HFFc6 (cell line): ENCODE data around the gene CACNA2D2. TPM values are rescaled to one million over a fixed set of nuclear protein-coding genes. Genes with fewer than 3 reads are reported as not detected.

ENCODE experiments used
- DNase-seq: peaks from one replicate; pipeline ENCODE4 v3.0.0-alpha.2; 2018
- H3K27ac Mint-ChIP-seq: 2 replicates; pipeline ENCODE4 v1.8.0; 2020; ENCODE audit warnings: mild to moderate bottlenecking, mixed read lengths
- H3K27me3 Mint-ChIP-seq: 2 replicates; pipeline ENCODE4 v1.8.0; 2021; ENCODE audit warnings: mild to moderate bottlenecking, moderate library complexity, mixed read lengths; ENCODE audit not compliant: insufficient read depth
- H3K36me3 Mint-ChIP-seq: 2 replicates; pipeline ENCODE4 v1.8.0; 2021; ENCODE audit warnings: low read depth, mixed read lengths
- H3K4me1 Mint-ChIP-seq: 2 replicates; pipeline ENCODE4 v1.8.0; 2020; ENCODE audit warnings: low read depth, mixed read lengths
- H3K4me3 Mint-ChIP-seq: 2 replicates; pipeline ENCODE4 v1.8.0; 2020; ENCODE audit warnings: mild to moderate bottlenecking, moderate library complexity, mixed read lengths
- H3K9me3 Mint-ChIP-seq: 2 replicates; pipeline ENCODE4 v1.8.0; 2020; ENCODE audit warnings: mild to moderate bottlenecking, mixed read lengths
- total RNA-seq, 6 experiments: library from RNA; stranded (reverse); fragmentation: NEBNext Ultra II Directional; extraction: Animal tissue kit (Norgen Biotek cat#: 25700); gene quantifications; 2 replicates in 1 of 6; 3 replicates in 5 of 6; pipeline ENCODE4 v1.2.3, GENCODE V29; 2021
- TF ChIP-seq, protein P1 (sequence below): fragments of 200-600 bp; sonication (generic); IDR thresholded peaks from 2 replicates; pipeline ENCODE4 v1.5.0; 2021; ENCODE audit warnings: antibody characterized with exemption, mild to moderate bottlenecking

Gene CACNA2D2
- total RNA-seq, 6 experiments from 2014 or later, result 0.09 TPM; not detected in 5

DNA sequence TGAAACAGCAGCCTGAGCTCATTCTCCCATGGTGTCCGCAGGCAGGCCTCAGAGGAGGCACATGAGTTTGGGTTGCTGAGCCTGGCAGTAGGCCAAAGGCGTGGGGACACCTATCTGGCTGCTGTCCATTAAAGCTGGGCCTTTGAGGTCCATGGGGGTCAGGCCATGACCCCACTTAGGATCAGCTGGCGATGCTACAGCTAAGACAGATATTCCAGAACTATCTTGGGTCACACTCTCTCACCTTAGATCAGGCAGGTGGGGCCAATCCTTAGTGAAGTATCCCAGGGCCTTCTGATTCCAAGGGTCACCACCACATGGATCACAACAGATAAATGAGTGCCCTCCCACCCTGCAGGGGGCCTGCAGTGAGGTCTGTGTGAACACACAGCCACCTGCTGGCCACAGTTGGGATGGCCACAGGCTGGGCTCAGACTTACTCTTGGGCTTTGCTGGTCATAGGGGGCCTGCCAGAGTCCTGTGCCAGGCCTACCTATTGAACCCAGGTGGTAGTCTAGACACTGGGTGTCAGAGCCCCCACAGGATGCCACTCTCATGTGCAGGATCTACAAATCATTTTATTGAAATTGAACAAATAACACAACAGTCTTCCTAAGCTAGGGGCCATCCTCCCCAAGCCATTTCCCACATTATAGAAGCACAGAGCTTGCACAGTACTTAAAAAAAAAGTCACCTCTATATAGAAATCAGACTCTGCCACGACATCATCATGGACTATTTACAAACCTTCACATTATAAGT is 178.9 kb downstream of the CACNA2D2 start:
- peak overlapping the region; percentile 44; the same call in 1 of the 2 replicates for H3K27ac Mint-ChIP-seq
- TF ChIP-seq, protein P1, sequence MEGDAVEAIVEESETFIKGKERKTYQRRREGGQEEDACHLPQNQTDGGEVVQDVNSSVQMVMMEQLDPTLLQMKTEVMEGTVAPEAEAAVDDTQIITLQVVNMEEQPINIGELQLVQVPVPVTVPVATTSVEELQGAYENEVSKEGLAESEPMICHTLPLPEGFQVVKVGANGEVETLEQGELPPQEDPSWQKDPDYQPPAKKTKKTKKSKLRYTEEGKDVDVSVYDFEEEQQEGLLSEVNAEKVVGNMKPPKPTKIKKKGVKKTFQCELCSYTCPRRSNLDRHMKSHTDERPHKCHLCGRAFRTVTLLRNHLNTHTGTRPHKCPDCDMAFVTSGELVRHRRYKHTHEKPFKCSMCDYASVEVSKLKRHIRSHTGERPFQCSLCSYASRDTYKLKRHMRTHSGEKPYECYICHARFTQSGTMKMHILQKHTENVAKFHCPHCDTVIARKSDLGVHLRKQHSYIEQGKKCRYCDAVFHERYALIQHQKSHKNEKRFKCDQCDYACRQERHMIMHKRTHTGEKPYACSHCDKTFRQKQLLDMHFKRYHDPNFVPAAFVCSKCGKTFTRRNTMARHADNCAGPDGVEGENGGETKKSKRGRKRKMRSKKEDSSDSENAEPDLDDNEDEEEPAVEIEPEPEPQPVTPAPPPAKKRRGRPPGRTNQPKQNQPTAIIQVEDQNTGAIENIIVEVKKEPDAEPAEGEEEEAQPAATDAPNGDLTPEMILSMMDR, result peak; percentile 94
- H3K4me1 Mint-ChIP-seq, result peaks cover 23% of the 10 kb centered on the region
- H3K27me3 Mint-ChIP-seq, result peaks cover 4% of the 10 kb centered on the region
- no peaks in the 10 kb centered on the region for H3K9me3 Mint-ChIP-seq
- peak; percentile 46 for DNase-seq
- H3K36me3 Mint-ChIP-seq, result peaks cover 7% of the 10 kb centered on the region; the same call in 1 of the 2 replicates
- no peak overlapping the region for H3K4me3 Mint-ChIP-seq

DNA sequence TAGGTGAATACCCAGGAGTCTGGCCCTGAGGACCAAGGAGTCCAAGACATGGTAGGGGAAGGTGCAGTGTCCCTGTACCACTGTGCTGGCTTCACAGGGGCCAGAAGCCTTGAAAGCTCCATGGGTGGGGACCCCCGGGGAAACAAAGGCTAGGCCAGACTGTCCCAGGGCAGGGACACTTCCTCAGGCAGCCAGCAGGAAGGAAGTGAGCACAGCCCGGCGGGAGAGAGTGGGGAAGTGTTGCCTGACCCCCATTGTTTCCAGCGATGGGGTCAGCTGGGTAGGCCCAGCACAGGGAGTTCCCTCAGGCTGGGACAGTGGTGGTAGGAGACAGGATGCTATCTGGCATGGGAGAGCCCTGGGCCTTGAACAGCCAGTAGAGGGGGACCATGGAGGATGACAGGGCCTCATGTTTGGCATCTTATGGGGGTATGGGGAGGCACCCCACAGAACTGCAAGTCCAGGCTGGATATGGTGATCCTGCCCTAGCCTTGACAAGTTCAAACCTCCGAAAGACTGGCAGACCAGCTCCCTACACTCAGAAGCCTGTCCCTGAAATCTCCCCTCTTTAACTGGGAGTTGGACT is 179.7 kb downstream of the CACNA2D2 start:
- TF ChIP-seq, protein P1, result no peak
- no peak for DNase-seq
- Mint-ChIP-seq H3K4me3 (no peak overlapping the region), H3K9me3 (no peaks in the 10 kb centered on the region), H3K4me1 (peaks cover 23% of the 10 kb centered on the region), H3K27me3 (peaks cover 4% of the 10 kb centered on the region), H3K36me3 (peaks cover 7% of the 10 kb centered on the region; the same call in 1 of the 2 replicates), H3K27ac (no peak overlapping the region)

DNA sequence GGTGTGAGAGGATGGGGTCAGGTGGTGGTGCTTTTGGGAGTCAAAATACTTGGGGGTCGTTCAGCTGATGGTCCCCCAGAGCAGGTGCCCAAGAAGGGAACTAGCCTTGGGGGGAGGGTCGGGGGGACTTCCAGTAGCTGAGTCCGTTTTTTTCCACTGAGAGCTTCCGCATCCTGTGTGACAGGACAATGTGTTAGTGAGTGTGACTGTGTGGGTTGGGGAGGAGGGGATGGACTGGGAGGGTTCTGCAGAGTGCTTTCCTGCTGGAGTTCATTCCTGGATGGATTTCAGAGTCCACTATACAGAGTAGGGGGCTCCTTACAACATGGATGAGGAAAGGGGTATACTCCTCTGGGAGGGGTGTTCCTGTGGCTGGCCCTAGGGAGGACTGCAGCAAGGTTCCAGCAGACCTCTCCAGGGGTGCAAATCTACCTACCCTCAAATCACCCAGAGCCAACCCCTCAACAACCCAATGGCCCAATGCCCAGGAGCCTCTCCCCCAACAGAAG is 180.3 kb downstream of the CACNA2D2 start:
- H3K4me1 Mint-ChIP-seq, result peaks cover 17% of the 10 kb centered on the region
- peak overlapping the region; percentile 47 for H3K27ac Mint-ChIP-seq
- H3K4me3 Mint-ChIP-seq, result no peak overlapping the region
- TF ChIP-seq, protein P1, result no peak
- no peak for DNase-seq
- H3K9me3 Mint-ChIP-seq, result no peaks in the 10 kb centered on the region
- peaks cover 4% of the 10 kb centered on the region for H3K27me3 Mint-ChIP-seq
- H3K36me3 Mint-ChIP-seq, result peaks cover 2% of the 10 kb centered on the region; the same call in 1 of the 2 replicates

- Mint-ChIP-seq H3K4me1 (peaks cover 17% of the 10 kb centered on the region), H3K27ac (peak within 1 kb of the TSS; percentile 98), H3K27me3 (peaks cover 2% of the 10 kb centered on the region), H3K36me3 (no peaks in the 10 kb centered on the region; the same call in 1 of the 2 replicates), H3K4me3 (peak within 1 kb of the TSS; percentile 88), H3K9me3 (no peaks in the 10 kb centered on the region)
- no peak for DNase-seq
- TF ChIP-seq, protein P1, result no peak
Measured at GRCh38 chr3:50322386-50323091, 180.9 kb downstream of the CACNA2D2 start, which contains the start of gene HYAL2. HYAL2 (minus strand) TSS chr3:50322745; CDS start chr3:50320489, 2,256 bp downstream.

- Mint-ChIP-seq H3K36me3 (no peaks in the 10 kb centered on the region; the same call in 1 of the 2 replicates), H3K4me1 (peaks cover 17% of the 10 kb centered on the region), H3K4me3 (peak overlapping the region; percentile 88; the same call in 1 of the 2 replicates), H3K9me3 (no peaks in the 10 kb centered on the region), H3K27ac (no peak overlapping the region), H3K27me3 (peaks cover 2% of the 10 kb centered on the region)
- TF ChIP-seq, protein P1, result no peak
- no peak for DNase-seq
Measured at GRCh38 chr3:50322115-50322385, 181.4 kb downstream of the CACNA2D2 start.
